GM19035 (cell line): ENCODE data around the gene ABAT.
"Not testable (repeated sequence)": the region's sequence is repeated elsewhere in the genome, so short reads cannot be mapped to it uniquely, and the experiment has no call there.

Experiments used
- ATAC-seq: cut with Tn5 transposase; IDR thresholded peaks from one replicate; pipeline ENCODE4 v1.9.1; 2021; ENCODE audit not compliant: unreplicated experiment

The ABAT gene

GRCh38 chr16:8678068-8678927, 3.9 kb downstream of the ABAT start:
- no peak for ATAC-seq

GRCh38 chr16:8679151-8679550, 4.7 kb downstream of the ABAT start:
- no peak for ATAC-seq

- ATAC-seq, result no peak
These were observed 8.3 kb downstream of the ABAT start for GRCh38 chr16:8682551-8683259.

GRCh38 chr16:8683640-8684039, 9.2 kb downstream of the ABAT start:
- no peak for ATAC-seq

- ATAC-seq, result no peak
These were observed 11.2 kb downstream of the ABAT start for GRCh38 chr16:8685617-8686016.

- ATAC-seq, result no peak
These were observed 11.7 kb downstream of the ABAT start for GRCh38 chr16:8686031-8686621.

DNA sequence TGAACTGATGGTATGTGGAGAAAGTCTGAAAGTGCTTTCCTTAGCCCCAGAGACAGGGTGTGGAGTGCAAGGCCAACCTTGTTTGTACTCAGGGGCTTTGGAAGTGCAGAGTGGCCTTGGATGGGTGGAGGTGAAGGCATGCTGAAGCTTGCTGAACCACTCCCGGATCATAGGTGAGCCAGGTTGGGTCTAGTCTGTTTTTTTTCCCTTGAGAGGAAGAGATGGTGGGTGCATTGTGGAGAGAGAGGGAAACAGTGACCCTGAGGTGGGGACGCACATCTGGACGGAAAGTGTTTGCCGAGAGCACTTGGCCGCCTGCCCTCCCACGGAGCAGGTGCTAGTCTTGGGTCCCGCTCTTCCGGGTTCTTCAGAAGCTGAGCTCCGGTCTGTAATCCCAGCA, 12.5 kb downstream of the ABAT start:
- no peak for ATAC-seq

- no peak for ATAC-seq
These were observed 15.3 kb downstream of the ABAT start for GRCh38 chr16:8689686-8690085.

- ATAC-seq, result no peak
These were observed 17.3 kb downstream of the ABAT start for GRCh38 chr16:8691728-8692127.

- ATAC-seq, result no peak
These were observed 20.6 kb downstream of the ABAT start for GRCh38 chr16:8694795-8695728.

- no peak for ATAC-seq
These were observed 22.5 kb downstream of the ABAT start for GRCh38 chr16:8696880-8697279.

- no peak for ATAC-seq
These were observed 23.5 kb downstream of the ABAT start for GRCh38 chr16:8697965-8698364.

- ATAC-seq, result no peak
These were observed 29.3 kb downstream of the ABAT start for GRCh38 chr16:8703693-8704092.

DNA sequence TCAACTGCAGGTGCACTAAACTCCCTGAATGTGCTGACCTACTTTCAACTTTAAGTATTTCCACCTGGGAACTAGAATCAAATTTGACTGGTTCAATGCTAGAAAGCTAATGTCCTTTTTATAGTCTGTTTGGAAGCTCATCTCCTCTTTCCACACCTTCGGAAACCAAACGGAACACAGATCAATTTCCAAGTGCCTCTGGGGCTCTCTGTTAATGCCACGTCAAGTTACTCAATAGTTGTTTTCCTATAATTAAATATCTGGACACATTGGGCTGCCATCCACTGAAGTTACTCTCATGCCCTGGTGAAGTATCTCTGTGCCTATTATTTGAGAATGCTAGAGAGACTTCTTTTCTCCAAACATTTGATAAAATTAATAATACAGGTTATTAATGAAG, 29.7 kb downstream of the ABAT start:
- ATAC-seq, result no peak

GRCh38 chr16:8705100-8705822, 30.8 kb downstream of the ABAT start:
- not testable (repeated sequence) for ATAC-seq

DNA sequence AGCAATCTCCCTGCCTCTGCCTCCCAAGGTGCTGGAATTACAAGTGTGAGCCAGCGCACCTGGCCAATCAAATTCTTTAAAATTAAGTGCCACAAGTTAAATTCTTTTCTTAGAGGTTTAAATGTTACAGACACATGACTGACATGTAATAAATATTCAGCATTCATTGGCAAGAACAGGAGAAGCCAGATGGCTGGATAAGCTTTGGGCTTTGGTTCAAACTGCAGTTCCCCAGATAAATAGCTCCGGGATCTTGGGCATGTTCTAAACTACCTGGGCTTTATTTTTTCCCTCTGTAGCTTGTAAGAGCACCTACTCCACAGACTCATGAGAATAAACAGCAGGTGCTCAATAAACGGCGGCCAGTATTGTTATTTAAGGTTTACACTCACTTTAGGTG, 34.1 kb downstream of the ABAT start:
- no peak for ATAC-seq

DNA sequence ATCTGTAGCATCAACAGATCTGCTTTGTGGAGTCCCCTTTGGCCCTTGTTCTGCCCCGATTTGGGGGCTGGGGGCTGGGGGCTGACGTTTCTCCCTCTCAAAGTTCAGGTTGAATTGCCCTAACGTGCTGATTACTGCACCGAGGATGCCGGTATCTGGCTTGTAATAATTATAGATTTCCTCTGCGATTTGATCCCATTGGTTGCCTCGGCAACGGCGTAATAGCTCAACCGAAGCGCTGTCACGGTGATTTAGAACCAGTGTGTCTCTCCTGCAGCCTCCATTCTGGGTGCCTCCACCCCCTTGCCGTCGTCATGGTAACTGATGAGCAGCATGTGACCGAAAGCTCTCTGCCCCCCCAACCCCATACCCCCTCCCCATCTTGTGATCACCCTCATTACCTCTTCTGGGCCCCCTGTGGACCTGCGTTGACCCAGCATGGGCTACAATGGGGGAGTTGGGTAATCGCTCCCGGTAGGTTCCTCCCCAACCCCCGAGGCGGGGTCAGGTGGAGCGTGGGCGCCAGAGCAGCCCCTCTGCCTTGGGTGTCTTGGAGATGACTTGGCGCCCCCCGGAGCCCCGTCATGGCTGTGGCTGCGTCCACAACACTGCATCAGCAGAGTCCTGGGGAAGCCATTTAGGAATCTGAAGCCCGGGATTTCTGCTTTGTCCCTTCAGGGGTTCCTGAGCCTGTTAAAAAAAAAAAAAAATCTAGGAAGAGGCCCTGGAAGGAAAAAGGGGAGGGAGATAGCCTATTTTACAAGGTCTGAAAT, 38.4 kb downstream of the ABAT start:
- no peak for ATAC-seq

- no peak for ATAC-seq
These were observed 39.3 kb downstream of the ABAT start for GRCh38 chr16:8713635-8714172.

GRCh38 chr16:8714174-8714573, 39.8 kb downstream of the ABAT start:
- ATAC-seq, result no peak
